HG03139 (cell line): ENCODE data around the gene HEXD.

Experiments used
- ATAC-seq: cut with Tn5 transposase; IDR thresholded peaks from one replicate; pipeline ENCODE4 v1.9.1; 2021; ENCODE audit not compliant: unreplicated experiment

Gene HEXD

GRCh38 chr17:82486231-82487094 lies 68.3 kb downstream of the HEXD start:
- ATAC-seq = no peak

GRCh38 chr17:82487910-82488309 lies 69.8 kb downstream of the HEXD start:
- no peak for ATAC-seq

GRCh38 chr17:82489117-82489516 lies 71.0 kb downstream of the HEXD start:
- no peak for ATAC-seq

- ATAC-seq = no peak
These were observed 71.8 kb downstream of the HEXD start for GRCh38 chr17:82489851-82490511.

- no peak for ATAC-seq
These were observed 72.5 kb downstream of the HEXD start for GRCh38 chr17:82490512-82491195.

GRCh38 chr17:82491196-82491530 lies 73.0 kb downstream of the HEXD start:
- no peak for ATAC-seq

- ATAC-seq = no peak
These were observed 73.4 kb downstream of the HEXD start for GRCh38 chr17:82491533-82491932.
